Mucosa of descending colon (tissue), 3 donors: ENCODE measurements around the gene LRRC34. TPM values are rescaled to one million over a fixed set of nuclear protein-coding genes. Genes with fewer than 3 reads are reported as not detected.

Experiments used
- ATAC-seq: fragments of 200-7000 bp; cut with Tn5 transposase; one replicate; pipeline ENCODE4 v1.9.1; 2020; ENCODE audit warnings: mild to moderate bottlenecking, moderate library complexity
- DNase-seq, 3 donors: peaks; one replicate each; pipeline ENCODE4 v3.0.0-alpha.2; 2020
- H3K36me3 ChIP-seq: fragments of 200-600 bp; one replicate; pipeline ENCODE4 v1.8.0; 2021; ENCODE audit warnings: low read depth, mild to moderate bottlenecking
- H3K4me1 ChIP-seq: fragments of 200-600 bp; one replicate; pipeline ENCODE4 v1.8.0; 2021; ENCODE audit warnings: low read depth, mild to moderate bottlenecking
- H3K4me3 ChIP-seq: fragments of 200-600 bp; one replicate; pipeline ENCODE4 v1.8.0; 2021; ENCODE audit warnings: mild to moderate bottlenecking
- H3K9me3 ChIP-seq: fragments of 200-600 bp; one replicate; pipeline ENCODE4 v1.8.0; 2021; ENCODE audit warnings: mild to moderate bottlenecking
- CTCF ChIP-seq: fragments of 200-600 bp; IDR thresholded peaks from one replicate; pipeline ENCODE4 v1.8.0; 2022; ENCODE audit warnings: antibody characterized with exemption, mild to moderate bottlenecking
- intact Hi-C, 2 donors: fragments of 100-400 bp; cut with DNase I in 1 of 2; cut with micrococcal nuclease in 1 of 2; formaldehyde crosslinking; loops; one replicate each; pipeline versions ENCODE4 v1.11.0 to v1.11.1; 2022; cut with DNase I, micrococcal nuclease
- total RNA-seq, 3 donors: library from RNA; stranded (reverse); fragmentation: NEBNext Ultra II Directional in 2 of 3; extraction: Animal tissue kit (Norgen Biotek cat#: 25700) in 2 of 3; gene quantifications; one replicate each; pipeline versions ENCODE4 v1.2.1 to v1.2.4, GENCODE V29; 2021 to 2023
- donor health status: DM: no; HTN: no; CAD: no; lungs with moderate emphysema.
- donor health status: DM: no; HTN: no; CAD: no.
- donor health status: DM: no; HTN: yes; CAD: no.

The LRRC34 gene
- total RNA-seq, 3 donors from 2014 or later: 0.49 to 1.6 (median 0.67) TPM

- no peak for TF ChIP-seq CTCF
- no peaks in the 10 kb centered on the region for H3K9me3 ChIP-seq
- H3K36me3 ChIP-seq: peaks cover 3% of the 10 kb centered on the region
- intact Hi-C loops: no loop called here
- H3K4me3 ChIP-seq: no peak overlapping the region
- peaks cover 6% of the 10 kb centered on the region for H3K4me1 ChIP-seq
- DNase-seq: no peak
- peak; percentile 51 for ATAC-seq
These were observed 31.4 kb downstream of the LRRC34 start for GRCh38 chr3:169781209-169781855.

GRCh38 chr3:169780742-169781141 is 32.0 kb downstream of the LRRC34 start:
- Histone ChIP-seq H3K36me3 (peaks cover 3% of the 10 kb centered on the region), H3K4me3 (no peak overlapping the region), H3K9me3 (no peaks in the 10 kb centered on the region), H3K4me1 (peaks cover 6% of the 10 kb centered on the region)
- no peak for ATAC-seq
- no peak for DNase-seq
- intact Hi-C loops: no loop called here
- TF ChIP-seq CTCF: no peak

- no peak for DNase-seq
- Histone ChIP-seq H3K4me3 (no peak overlapping the region), H3K4me1 (peaks cover 20% of the 10 kb centered on the region), H3K36me3 (peaks cover 3% of the 10 kb centered on the region), H3K9me3 (no peaks in the 10 kb centered on the region)
- TF ChIP-seq CTCF: no peak
- ATAC-seq: no peak
- intact Hi-C loops: no loop called here
These were observed 34.9 kb downstream of the LRRC34 start for GRCh38 chr3:169777822-169778221.

- TF ChIP-seq CTCF: no peak
- intact Hi-C loops: no loop called here
- DNase-seq (no peak), ATAC-seq (no peak)
- Histone ChIP-seq H3K9me3 (no peaks in the 10 kb centered on the region), H3K4me3 (no peak overlapping the region), H3K36me3 (peaks cover 3% of the 10 kb centered on the region), H3K4me1 (peaks cover 20% of the 10 kb centered on the region)
These were observed 38.5 kb downstream of the LRRC34 start for GRCh38 chr3:169774186-169774585.

GRCh38 chr3:169772897-169773816 is 39.5 kb downstream of the LRRC34 start, which contains the start of gene MYNN:
Gene MYNN (plus strand): TSS chr3:169773396. CDS start chr3:169774296, 900 bp downstream.
- peaks cover 20% of the 10 kb centered on the region for H3K4me1 ChIP-seq
- H3K36me3 ChIP-seq: peaks cover under 1% of the 10 kb centered on the region
- TF ChIP-seq CTCF: no peak
- DNase-seq (peak; percentile 95 to 96 (median 95)), ATAC-seq (peak; percentile 93)
- H3K9me3 ChIP-seq: no peaks in the 10 kb centered on the region
- H3K4me3 ChIP-seq: peak within 1 kb of the TSS; percentile 90
- intact Hi-C loops: no loop called here
